HG02763 (cell line): ENCODE measurements around the gene SCYGR1.
A peak's percentile ranks its signal among the peaks of the same experiment; 100 is the strongest.
"Not testable (repeated sequence)": the region's sequence is repeated elsewhere in the genome, so short reads cannot be mapped to it uniquely, and the experiment has no call there.

Experiments
- ATAC-seq: cut with Tn5 transposase; IDR thresholded peaks from one replicate; pipeline ENCODE4 v1.9.1; 2021; ENCODE audit warnings: mild to moderate bottlenecking, moderate library complexity; ENCODE audit not compliant: unreplicated experiment

Gene SCYGR1, protein sequence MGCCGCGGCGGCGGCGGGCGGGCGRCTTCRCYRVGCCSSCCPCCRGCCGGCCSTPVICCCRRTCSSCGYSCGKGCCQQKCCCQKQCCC

DNA sequence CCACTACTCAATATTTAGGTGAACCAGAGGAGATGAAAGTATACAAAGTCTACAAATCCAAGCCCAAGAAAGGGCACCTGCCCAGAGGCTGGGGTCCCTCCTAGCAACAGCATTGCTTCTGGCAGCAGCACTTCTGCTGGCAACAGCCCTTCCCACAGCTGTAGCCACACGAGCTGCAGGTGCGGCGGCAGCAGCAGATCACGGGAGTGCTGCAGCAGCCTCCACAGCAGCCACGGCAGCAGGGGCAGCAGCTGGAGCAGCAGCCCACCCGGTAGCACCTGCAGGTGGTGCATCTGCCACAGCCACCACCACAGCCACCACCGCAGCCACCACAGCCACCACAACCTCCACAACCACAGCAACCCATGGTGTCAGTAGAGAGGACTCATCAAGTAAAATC lies at the start of gene SCYGR1:
TSS of gene SCYGR1 (minus strand) at position 367 of the 400 bp plus-strand sequence. CDS start at position 367, 0 bp downstream.
- ATAC-seq, result not testable (repeated sequence)

DNA sequence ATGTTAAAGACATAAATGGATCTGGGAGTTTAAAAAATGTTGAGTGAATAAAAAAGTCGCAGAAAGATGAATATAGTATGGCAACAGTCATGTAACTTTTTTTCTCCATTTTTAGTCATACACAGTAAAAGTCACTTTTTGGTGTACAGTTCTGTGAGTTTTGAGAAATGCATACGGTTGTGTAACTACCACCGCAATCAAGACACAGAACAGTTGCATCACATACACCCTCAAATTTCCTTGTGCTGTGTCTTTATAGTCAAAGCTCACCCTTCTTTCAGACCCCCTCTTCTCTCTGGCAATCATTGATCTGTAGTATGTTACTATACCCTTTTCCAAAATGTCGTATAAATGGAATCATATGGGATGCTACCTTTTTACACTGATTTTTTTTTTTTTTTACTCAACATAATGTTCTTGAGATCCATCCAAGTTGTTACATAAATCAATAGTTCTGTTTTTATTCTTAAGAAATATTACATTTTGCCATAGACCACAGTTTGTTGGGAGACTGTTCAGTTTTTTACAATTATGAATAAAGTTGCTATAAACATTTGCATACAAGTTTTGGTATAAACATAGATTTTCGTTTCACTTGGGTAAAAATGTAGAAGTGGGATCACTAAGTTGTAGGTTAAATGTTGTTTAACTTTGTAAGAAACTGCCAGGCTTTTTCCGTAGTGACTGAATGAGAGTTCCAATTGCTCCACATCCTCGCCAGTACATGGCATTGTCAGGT lies 48.9 kb upstream of the SCYGR1 start:
- ATAC-seq, result no peak

DNA sequence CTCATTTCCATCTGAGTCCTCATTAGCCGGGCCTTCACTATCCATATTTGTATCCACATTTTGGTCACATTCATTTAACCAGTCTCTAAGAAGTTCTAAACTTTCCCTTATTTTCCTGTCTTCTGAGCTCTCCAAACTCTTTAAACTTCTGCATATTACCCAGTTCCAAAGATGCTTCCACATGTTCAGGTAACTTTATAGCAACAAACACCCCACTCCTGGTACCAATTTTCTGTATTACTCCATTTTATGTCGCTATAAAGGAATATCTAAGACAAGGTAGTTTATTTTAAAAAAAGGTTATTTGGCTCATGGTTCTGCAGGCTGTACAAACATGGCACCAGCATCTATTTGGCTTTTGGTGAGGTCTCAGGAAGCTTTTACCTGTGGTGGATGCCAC lies 45.4 kb upstream of the SCYGR1 start:
- ATAC-seq, result no peak

DNA sequence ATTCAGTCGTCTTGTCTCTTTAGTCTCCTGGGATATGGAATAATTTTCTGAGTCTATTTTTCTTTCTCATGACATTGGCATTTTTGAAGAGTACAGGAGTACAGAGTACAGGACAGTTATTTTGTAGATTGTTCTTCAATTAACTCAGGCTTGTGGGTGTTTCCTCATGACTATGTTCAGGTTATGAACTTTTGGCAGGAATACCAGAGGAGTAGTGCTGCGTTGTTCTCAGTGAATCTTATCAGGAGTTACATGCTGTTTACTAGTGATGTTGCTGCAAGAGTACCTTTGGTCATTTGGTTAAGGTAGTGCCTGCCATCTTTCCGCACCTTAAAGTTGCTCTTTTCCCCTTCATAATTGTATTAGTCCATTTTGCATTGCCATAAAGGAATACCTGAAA lies 42.9 kb upstream of the SCYGR1 start:
- no peak for ATAC-seq

DNA sequence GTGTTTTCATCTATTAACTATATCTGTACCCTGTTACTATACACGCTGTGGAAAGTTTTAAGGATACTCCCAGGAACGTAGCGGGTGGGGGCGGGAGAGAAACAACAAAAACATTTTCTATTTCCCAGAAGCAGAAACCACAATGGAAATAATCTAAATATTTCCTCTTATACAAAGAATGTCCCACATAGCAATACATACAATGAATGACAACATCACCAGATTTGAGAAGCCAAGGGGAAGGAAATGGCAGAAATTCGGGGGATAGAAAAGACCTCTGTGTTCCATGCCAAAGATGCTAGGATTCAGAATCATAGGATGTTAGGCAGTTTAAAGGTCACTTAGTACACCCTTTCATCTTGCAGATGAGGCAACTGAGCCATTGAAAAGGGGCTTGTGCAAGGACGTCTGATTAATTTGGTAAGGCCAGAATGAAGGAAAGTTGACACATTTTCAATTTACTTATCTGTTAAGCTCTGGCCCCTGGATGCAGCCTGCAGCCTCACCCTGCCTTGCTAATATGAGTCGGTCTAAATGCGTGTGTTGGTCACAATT lies 41.1 kb upstream of the SCYGR1 start:
- ATAC-seq, result no peak

DNA sequence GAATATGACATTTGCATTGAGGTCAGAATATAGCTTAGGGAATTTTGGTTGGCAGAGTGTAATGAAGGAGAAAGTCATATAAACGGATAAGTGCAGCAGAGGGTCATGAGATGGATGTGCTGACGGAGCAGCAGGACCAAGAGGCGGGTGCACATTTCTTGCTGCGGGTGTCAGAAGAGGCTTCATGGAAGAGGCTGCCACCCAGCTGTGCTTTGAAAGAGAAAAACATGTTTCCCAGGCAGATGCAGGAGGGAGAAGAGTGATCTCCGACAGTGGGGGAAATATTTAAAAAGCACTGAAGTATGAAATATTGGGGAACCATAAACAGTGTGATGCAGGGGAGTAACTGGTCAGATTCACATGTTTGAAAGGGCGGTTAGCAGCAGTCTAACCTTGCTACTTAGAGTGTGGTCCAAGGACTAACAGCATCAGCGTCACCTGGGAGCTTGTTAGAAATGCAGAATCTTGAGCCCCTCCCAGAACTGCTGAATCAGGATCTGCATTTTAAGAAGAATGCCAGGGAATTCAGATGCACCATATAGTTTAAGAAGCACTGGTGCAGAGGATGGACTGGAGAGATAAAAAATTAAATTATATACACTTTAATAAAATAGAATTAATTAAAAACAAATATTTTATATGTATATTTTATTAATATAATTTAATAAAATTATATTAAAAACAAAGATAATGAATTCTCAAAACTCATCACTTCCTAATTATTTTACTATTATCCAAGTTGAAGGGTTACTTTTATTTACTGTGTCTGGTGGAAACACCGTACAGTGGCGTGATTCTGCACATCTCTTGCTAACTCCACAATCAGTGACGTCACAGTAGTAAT lies 36.1 kb upstream of the SCYGR1 start:
- ATAC-seq, result no peak

DNA sequence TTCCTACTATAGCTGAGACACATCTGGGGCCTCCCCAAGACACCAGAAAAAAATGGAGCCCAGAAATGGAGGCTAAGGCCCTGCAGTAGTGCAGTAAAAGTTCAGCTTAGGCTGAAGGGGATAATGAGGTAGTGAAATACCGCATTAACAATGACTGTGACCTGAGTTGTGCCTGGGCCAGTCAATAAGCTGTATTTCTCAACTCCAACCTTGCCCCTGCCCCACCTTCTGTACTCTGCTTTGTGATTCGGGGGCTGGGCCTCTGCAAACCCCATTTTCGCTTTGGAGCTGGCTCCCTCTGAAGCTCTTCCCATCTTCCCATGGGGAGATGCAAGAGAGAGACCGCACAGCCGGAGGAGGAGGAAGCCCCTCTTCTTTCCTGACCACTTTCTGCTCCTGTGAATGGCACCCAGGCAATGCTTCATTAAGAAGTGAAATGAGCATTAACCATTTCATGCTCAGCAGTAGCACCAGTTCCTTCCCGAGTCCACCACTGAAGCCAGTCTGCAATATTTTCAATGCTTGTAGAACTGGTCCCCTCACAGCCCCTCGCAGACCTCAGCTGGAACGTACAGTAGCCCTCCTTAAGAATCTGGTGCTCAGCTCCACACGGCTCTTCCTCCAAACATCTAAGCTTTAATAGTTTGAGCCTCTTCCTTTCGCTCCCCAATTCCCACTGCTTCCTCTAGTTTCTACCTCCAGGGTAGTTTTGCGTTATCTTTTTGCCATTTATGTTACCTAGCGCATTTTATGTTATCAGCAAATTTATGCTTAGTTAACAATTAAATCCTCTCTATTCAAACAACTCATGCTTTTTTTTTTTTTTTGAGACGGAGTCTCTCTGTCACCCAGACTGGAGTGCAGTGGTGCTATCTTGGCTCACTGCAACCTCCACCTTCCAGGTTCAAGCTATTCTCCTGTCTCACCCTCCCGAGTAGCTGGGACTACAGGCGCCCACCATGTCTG lies 32.6 kb upstream of the SCYGR1 start:
- ATAC-seq, result no peak

DNA sequence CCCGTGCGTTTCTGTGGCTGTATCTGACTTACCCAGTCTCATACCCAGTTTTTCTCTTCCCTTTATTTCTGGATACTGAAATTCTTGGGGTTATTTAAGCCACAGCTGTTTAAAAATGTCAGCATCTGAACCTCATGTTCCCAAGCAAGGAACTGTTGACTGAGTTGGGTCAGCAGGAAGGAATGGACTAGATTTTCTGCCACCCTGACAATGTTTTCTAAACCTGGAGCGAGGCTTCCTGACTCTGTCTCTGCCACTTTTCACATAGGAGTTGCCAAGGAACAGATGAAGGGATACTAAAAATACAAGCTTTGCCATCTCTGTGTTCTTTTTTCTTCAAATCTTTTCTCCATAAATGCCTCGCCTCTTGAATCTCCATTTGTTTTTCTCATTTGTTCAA lies 29.0 kb upstream of the SCYGR1 start:
- ATAC-seq, result no peak

DNA sequence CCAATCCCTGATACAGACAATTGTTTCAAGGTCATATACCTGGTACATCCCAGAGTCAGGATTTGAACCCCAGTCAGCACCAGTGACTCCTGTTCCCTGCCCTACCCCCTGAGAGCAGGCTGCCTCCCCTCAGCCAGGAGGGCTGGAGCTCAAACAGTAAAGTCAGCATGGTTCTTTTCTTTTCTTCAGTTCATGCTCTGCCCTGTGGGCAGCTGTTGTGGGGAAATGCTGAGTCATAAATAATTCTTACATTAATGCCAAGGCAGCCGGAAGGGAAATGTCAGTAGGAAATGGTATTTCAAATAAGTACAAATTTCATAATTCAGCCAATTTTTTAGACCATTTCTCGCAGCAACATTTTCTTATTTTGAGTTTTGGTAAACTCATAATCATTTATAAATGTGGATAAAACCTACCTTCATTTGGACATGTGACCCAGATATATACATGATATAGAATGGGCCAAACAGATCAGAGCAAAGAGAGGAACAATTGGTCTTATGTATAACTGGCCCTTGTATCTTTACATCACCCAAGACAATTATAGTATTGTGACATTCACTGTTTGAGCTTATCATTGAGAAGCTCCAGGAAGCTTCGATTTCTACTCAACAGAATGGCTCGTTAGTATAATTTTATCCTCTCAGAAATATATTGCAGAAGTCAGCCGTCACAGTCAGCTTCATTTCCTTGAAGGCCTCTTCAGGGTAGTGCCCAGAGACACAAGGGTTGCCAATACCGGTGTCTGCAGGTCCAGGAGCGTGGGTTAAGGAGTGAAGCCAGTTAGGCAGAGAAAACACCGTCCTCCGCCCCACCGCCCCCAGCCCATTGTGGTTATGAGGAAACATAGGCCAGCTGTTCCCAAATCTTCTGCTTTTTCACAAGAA lies 28.0 kb upstream of the SCYGR1 start:
- no peak for ATAC-seq

DNA sequence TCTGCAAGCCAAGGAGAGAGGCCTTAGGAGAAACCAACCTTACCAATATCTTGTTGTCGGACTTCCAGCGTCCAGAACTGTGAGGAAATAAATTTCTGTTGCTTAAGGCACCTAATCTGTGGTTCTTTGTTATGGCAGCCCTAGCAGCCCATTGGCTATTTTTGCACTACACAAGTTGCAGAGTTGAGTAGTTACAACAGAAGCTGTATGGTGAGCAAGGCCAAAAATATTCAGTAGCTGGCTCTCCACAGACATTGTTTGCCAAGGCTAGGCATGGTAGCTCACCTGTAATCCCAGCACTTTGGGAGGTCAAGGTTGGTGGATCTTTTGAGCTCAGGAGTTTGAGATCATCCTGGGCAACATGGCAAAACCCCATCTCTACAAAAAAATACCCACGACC lies 27.1 kb upstream of the SCYGR1 start:
- no peak for ATAC-seq

DNA sequence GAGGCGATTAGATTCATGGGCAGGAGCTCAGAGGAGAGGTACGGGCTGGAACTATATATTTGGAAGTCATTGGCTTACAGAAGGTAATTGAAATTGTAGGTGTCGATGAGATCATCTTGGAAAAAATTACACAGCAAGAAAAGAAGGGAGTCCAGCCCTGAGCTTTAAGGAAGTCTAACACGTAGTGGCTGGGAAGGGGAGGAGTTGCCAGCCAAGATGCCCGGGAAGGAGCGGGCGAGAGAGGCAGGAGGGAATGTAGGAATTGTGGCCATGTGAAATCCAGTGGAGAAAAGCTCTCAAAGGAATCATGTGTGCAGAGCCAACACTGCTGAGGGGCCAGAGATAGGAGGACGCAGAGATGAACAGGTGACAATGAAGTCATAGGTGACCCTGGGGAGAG lies 25.6 kb upstream of the SCYGR1 start:
- ATAC-seq, result no peak

DNA sequence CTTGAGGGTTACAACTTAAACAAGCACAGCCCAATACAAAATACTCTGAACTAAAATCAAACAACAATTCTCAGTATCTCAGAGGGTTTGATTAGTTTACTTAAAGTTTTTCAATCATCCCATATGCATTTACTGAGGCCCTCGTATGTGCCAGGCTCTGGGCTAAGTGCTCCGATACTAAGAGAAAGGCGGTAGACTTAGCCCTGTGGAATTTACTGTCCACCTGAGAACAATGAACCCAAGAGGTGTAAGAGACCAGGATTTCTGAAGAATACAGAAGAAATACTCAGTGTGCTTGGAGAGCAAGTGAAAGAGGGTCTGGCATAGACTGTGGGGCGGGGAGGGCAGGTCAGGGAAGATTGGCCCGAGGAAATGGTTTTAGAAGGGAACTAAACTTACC lies 25.1 kb upstream of the SCYGR1 start:
- ATAC-seq, result no peak

DNA sequence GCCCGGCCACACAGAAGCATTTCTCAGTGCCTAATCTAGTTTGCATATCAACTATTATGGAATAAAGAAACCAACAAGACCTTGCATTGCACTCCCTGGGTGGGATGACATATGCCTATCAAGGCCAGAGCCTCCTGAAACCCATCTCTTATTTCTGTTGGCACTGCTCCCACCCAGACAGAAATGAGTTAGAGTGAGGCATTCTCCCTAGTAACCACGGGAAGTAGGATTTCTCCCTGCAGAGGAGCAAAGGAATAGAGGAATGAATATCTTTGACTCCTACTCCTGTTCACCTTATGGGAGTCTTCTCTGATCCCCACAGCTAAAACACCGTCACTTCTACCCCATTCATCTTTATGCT lies 24.2 kb upstream of the SCYGR1 start:
- ATAC-seq, result no peak

DNA sequence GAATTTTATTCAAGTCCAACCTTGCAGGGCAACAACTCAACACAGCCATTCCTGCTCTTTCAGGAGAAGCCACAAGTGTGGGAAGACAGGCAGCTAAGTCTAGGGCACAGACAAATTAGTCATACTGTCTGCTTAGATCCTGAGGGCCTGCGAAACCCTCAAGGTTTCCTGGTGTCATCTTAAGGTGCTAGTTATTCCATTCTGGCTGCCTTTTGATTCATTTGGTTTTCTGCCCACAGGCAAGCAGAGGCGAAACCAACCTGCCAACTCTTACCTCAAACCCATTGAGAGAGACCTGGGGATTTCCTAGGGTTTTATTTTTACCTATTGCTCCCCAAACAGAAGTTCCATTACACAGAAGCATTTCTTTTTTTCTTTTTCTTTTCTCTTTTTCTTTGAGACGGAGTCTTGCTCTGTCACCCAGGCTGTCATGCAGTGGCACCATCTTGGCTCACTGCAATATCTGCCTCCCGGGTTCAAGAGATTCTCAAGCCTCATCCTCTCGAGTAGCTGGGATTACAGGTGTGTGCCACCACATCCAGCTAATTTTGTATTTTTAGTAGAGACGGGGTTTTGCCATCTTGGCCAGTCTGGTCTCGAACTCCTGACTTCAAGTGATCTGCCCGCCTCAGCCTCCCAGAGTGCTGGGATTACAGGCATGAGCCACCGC lies 23.7 kb upstream of the SCYGR1 start:
- ATAC-seq, result peak; percentile 83

DNA sequence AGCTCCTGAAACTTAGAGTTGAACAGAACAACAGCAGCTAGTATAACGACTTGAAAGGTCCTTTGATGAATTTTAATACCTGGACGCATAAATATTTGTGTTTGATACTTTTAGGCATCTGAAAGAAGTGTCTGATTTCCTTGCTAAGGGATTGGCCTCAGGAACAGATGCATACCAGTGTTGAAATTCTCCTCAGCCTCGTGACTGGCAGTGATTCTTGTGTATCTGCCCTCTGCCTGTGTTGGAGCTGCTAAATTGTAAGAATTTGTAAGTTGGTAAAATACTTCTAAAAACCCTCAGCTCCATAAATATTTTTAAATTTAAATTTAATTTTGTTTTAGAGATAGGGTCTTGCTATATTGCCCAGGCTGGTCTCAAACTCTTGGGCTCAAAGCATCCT lies 22.4 kb upstream of the SCYGR1 start:
- no peak for ATAC-seq

DNA sequence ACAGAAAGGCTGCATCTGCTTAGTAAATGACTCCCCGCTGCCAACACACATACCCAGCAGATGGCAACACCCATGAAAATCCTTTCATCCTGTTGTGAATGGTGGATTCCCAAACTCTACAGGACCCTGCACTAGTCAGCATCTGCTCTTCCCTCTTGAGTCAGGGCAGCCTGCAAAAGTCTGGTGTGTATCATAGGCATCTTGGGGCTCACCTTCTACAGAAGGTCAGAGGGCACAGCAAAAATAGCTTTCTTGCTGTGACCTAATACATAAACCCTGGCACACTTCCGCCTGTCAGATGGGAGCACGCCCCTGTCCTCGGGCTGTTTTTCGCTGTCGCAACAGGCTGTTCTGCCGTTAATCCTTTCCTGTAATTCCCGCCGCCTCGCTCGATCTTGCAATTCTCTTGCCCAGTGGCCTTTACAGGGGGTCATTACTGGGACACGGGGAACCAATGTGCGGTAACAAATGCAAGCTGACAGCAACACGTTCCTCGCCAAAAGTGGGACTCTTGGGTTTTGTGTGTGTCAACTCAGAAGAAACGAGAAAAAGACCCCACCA lies 19.9 kb upstream of the SCYGR1 start:
- ATAC-seq, result no peak

DNA sequence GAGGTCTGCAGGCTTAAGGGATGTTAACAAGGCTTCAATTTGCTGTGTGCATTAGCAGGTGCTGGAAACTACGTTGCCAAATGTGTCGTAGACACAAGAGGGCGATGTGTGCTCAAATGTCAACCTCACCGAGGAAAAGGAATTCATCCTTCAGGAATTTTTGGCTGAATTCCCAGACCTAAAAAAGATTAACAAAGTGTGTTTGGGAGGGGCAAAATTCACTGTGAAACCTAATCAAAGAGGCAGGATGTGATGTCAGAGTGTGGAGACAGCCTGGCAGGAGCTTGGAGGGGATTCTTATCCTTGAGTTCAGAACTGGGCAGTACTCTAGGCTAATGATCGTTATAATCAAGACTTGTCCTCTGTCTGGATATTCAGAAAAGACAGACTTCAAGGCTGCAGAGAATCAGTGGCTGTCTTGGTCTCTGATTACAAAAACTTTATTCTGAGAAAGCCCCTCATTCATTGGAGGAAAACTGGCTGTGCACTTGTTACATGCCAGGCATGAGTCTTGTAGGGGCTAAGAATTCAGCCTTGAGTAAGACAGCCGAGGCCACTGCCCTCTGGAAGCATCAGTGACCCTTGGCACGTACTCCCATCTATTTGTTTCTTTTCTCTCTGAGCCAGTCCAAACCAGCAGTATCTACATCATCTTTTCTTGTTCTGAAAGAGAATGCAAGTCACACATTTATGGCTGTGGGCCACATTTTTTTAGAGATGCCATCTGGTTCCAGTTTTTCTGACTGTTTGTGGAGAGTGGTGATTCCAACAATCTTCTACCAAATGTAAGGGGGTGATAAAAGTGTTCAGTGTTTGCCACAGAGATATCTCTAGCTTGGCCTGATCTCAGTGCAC lies 18.7 kb upstream of the SCYGR1 start:
- peak; percentile 49 for ATAC-seq
